Activated CD4-positive, alpha-beta T cell treated with anti-CD3 and anti-CD28 coated beads, Interleukin-2, amount 10 ng/mL, durations not matched to agents 24 days and 14 days (primary cell): ENCODE measurements around the gene IL16. TPM values are rescaled to one million over a fixed set of nuclear protein-coding genes. Genes with fewer than 3 reads are reported as not detected.
"Not testable (repeated sequence)": the region's sequence is repeated elsewhere in the genome, so short reads cannot be mapped to it uniquely, and the experiment has no call there.

Experiments
- DNase-seq: peaks from one replicate; pipeline ENCODE4 v3.0.0; 2022
- H3K27ac Mint-ChIP-seq: one replicate; pipeline ENCODE4 v1.8.0; 2022; ENCODE audit warnings: mild to moderate bottlenecking, mixed read lengths
- H3K27me3 Mint-ChIP-seq: one replicate; pipeline ENCODE4 v1.8.0; 2022; ENCODE audit warnings: mixed read lengths
- H3K36me3 Mint-ChIP-seq: one replicate; pipeline ENCODE4 v1.8.0; 2022; ENCODE audit warnings: low read depth, mild to moderate bottlenecking, mixed read lengths
- H3K4me1 Mint-ChIP-seq: one replicate; pipeline ENCODE4 v1.8.0; 2021; ENCODE audit warnings: mixed read lengths
- H3K4me3 Mint-ChIP-seq: one replicate; pipeline ENCODE4 v1.8.0; 2022; ENCODE audit warnings: mild to moderate bottlenecking, moderate library complexity, mixed read lengths
- H3K9me3 Mint-ChIP-seq: one replicate; pipeline ENCODE4 v1.8.0; 2021; ENCODE audit warnings: mixed read lengths
- intact Hi-C: fragments of 100-400 bp; cut with micrococcal nuclease; formaldehyde crosslinking; loops from one replicate; pipeline ENCODE4 v1.15.1; 2023
- total RNA-seq: library from RNA; stranded (reverse); gene quantifications from 2 replicates; pipeline ENCODE4 v1.2.3, GENCODE V29; 2022

Gene IL16
- 93.2 and 97.2 TPM in 2 replicates for total RNA-seq

GRCh38 chr15:81196576-81197254 is at the start of gene IL16:
Gene IL16 (plus strand): TSS chr15:81196879. CDS start chr15:81225400, 28,521 bp downstream.
- H3K27ac Mint-ChIP-seq, result no peak within 1 kb of the TSS
- peaks cover 10% of the 10 kb centered on the region for H3K27me3 Mint-ChIP-seq
- intact Hi-C loops, result no loop called here

GRCh38 chr15:81151389-81151788 is 45.3 kb upstream of the IL16 start:
- H3K4me3 Mint-ChIP-seq, result no peak overlapping the region
- no peaks in the 10 kb centered on the region for H3K9me3 Mint-ChIP-seq
- H3K4me1 Mint-ChIP-seq, result peaks cover 3% of the 10 kb centered on the region
- no peak overlapping the region for H3K27ac Mint-ChIP-seq
- H3K36me3 Mint-ChIP-seq, result no peaks in the 10 kb centered on the region
- intact Hi-C loops, result no loop called here
- peaks cover 11% of the 10 kb centered on the region for H3K27me3 Mint-ChIP-seq
- DNase-seq, result no peak

More at GRCh38 chr15:81196576-81197254, at the start of gene IL16:
- no peaks in the 10 kb centered on the region for H3K36me3 Mint-ChIP-seq
- no peak for DNase-seq
- H3K4me1 Mint-ChIP-seq, result no peaks in the 10 kb centered on the region
- no peaks in the 10 kb centered on the region for H3K9me3 Mint-ChIP-seq
- H3K4me3 Mint-ChIP-seq, result no peak within 1 kb of the TSS

GRCh38 chr15:81152339-81152738 is 44.3 kb upstream of the IL16 start:
- H3K36me3 Mint-ChIP-seq, result no peaks in the 10 kb centered on the region
- no peaks in the 10 kb centered on the region for H3K9me3 Mint-ChIP-seq
- H3K4me3 Mint-ChIP-seq, result no peak overlapping the region
- no peak overlapping the region for H3K27ac Mint-ChIP-seq
- DNase-seq, result no peak
- peaks cover 8% of the 10 kb centered on the region for H3K4me1 Mint-ChIP-seq
- H3K27me3 Mint-ChIP-seq, result peaks cover 10% of the 10 kb centered on the region
- intact Hi-C loops, result no loop called here

- Mint-ChIP-seq H3K4me3 (no peak overlapping the region), H3K27ac (no peak overlapping the region), H3K4me1 (peaks cover 10% of the 10 kb centered on the region), H3K27me3 (peaks cover 12% of the 10 kb centered on the region), H3K9me3 (no peaks in the 10 kb centered on the region), H3K36me3 (no peaks in the 10 kb centered on the region)
- intact Hi-C loops, result no loop called here
- no peak for DNase-seq
These were observed 43.9 kb upstream of the IL16 start for GRCh38 chr15:81152799-81153198.

GRCh38 chr15:81155375-81156218 is 41.1 kb upstream of the IL16 start:
- Mint-ChIP-seq H3K4me3 (no peak overlapping the region), H3K4me1 (peaks cover 12% of the 10 kb centered on the region), H3K9me3 (no peaks in the 10 kb centered on the region), H3K27ac (no peak overlapping the region), H3K36me3 (no peaks in the 10 kb centered on the region), H3K27me3 (peaks cover 9% of the 10 kb centered on the region)
- intact Hi-C loops, result loop anchor here (1.0 kb wide), 1 partner anchor 111 kb away; no protein-coding TSS in a partner anchor
- DNase-seq, result peak; percentile 77

GRCh38 chr15:81156324-81156723 is 40.4 kb upstream of the IL16 start:
- intact Hi-C loops, result no loop called here
- DNase-seq, result no peak
- Mint-ChIP-seq H3K4me1 (peaks cover 19% of the 10 kb centered on the region), H3K9me3 (no peaks in the 10 kb centered on the region), H3K4me3 (no peak overlapping the region), H3K27ac (no peak overlapping the region), H3K36me3 (no peaks in the 10 kb centered on the region), H3K27me3 (peaks cover 9% of the 10 kb centered on the region)

- peaks cover 9% of the 10 kb centered on the region for H3K27me3 Mint-ChIP-seq
- H3K4me3 Mint-ChIP-seq, result no peak overlapping the region
- no peak overlapping the region for H3K27ac Mint-ChIP-seq
These were observed 39.3 kb upstream of the IL16 start for GRCh38 chr15:81157195-81157938.

GRCh38 chr15:81157939-81158223 is 38.8 kb upstream of the IL16 start:
- no peak overlapping the region for H3K4me3 Mint-ChIP-seq
- no peaks in the 10 kb centered on the region for H3K9me3 Mint-ChIP-seq
- peaks cover 9% of the 10 kb centered on the region for H3K27me3 Mint-ChIP-seq
- peaks cover 31% of the 10 kb centered on the region for H3K4me1 Mint-ChIP-seq
- DNase-seq, result no peak
- intact Hi-C loops, result no loop called here
- H3K27ac Mint-ChIP-seq, result no peak overlapping the region
- no peaks in the 10 kb centered on the region for H3K36me3 Mint-ChIP-seq

More at GRCh38 chr15:81157195-81157938, 39.3 kb upstream of the IL16 start:
- intact Hi-C loops, result no loop called here
- no peaks in the 10 kb centered on the region for H3K36me3 Mint-ChIP-seq
- peaks cover 29% of the 10 kb centered on the region for H3K4me1 Mint-ChIP-seq
- H3K9me3 Mint-ChIP-seq, result no peaks in the 10 kb centered on the region
- DNase-seq, result no peak

GRCh38 chr15:81158561-81158960 is 38.1 kb upstream of the IL16 start:
- H3K4me1 Mint-ChIP-seq, result peaks cover 31% of the 10 kb centered on the region
- H3K4me3 Mint-ChIP-seq, H3K36me3 Mint-ChIP-seq, H3K9me3 Mint-ChIP-seq, H3K27me3 Mint-ChIP-seq, DNase-seq, H3K27ac Mint-ChIP-seq, intact Hi-C loops: not testable (repeated sequence)

GRCh38 chr15:81160312-81161159 is 36.1 kb upstream of the IL16 start:
- H3K27me3 Mint-ChIP-seq, result peaks cover 6% of the 10 kb centered on the region
- intact Hi-C loops, result loop anchor here (10.0 kb wide), 1 partner anchor 174 kb away; no protein-coding TSS in a partner anchor
- H3K9me3 Mint-ChIP-seq, result no peaks in the 10 kb centered on the region
- no peaks in the 10 kb centered on the region for H3K36me3 Mint-ChIP-seq
- H3K27ac Mint-ChIP-seq, result peak overlapping the region; percentile 30
- no peak for DNase-seq
- peaks cover 40% of the 10 kb centered on the region for H3K4me1 Mint-ChIP-seq
- no peak overlapping the region for H3K4me3 Mint-ChIP-seq

- Mint-ChIP-seq H3K4me1 (peaks cover 38% of the 10 kb centered on the region), H3K27ac (peak overlapping the region; percentile 30), H3K4me3 (peak overlapping the region; percentile 22), H3K36me3 (no peaks in the 10 kb centered on the region), H3K27me3 (peaks cover 6% of the 10 kb centered on the region), H3K9me3 (no peaks in the 10 kb centered on the region)
- DNase-seq, result peak; percentile 66
- intact Hi-C loops, result loop anchor here (10.0 kb wide), 1 partner anchor 174 kb away; no protein-coding TSS in a partner anchor
These were observed 35.5 kb upstream of the IL16 start for GRCh38 chr15:81161160-81161673.

- peak overlapping the region; percentile 22 for H3K4me3 Mint-ChIP-seq
- H3K9me3 Mint-ChIP-seq, result no peaks in the 10 kb centered on the region
- intact Hi-C loops, result loop anchor here (10.0 kb wide), 1 partner anchor 173 kb away; no protein-coding TSS in a partner anchor
- peaks cover 6% of the 10 kb centered on the region for H3K27me3 Mint-ChIP-seq
- H3K27ac Mint-ChIP-seq, result peak overlapping the region; percentile 2
- H3K36me3 Mint-ChIP-seq, result no peaks in the 10 kb centered on the region
- no peak for DNase-seq
- H3K4me1 Mint-ChIP-seq, result peaks cover 39% of the 10 kb centered on the region
These were observed 34.8 kb upstream of the IL16 start for GRCh38 chr15:81161851-81162250.
